ENCODE measurements around the gene NKD2. TPM values are rescaled to one million over a fixed set of nuclear protein-coding genes. Genes with fewer than 3 reads are reported as not detected.

Gene NKD2
- total and polyA plus RNA-seq, 2 experiments from 2014 or later, result not detected

- Histone ChIP-seq H3F3A (ENCODE audit: insufficient read depth) (no peaks in the 10 kb centered on the region), H3K4me2 (ENCODE audit: unreplicated experiment) (no peak overlapping the region), H3K4me1 (ENCODE audit: insufficient read depth) (no peaks in the 10 kb centered on the region), H4K20me1 (ENCODE audit: insufficient read depth) (no peaks in the 10 kb centered on the region), H3K9me2 (ENCODE audit: insufficient read depth) (no peaks in the 10 kb centered on the region), H3K27ac (no peak overlapping the region), H3K9me3 (ENCODE audit: low read depth) (no peaks in the 10 kb centered on the region), H3K9ac (no peak overlapping the region), H2AFZ (no peak overlapping the region), H3K79me2 (ENCODE audit: insufficient read depth) (no peaks in the 10 kb centered on the region), H3K4me3 (no peak overlapping the region), H3K36me3 (ENCODE audit: low read depth) (no peaks in the 10 kb centered on the region), H3K27me3 (replicated peaks; ENCODE audit: insufficient read depth) (peaks cover 28% of the 10 kb centered on the region)
- 64 to 65% methylated on average over 19 of the region's 19 CpGs for WGBS, 2 experiments (ENCODE audit: low coverage in 1 of 2, low lambda C conversion rate in 2 of 2, missing lambda C conversion rate in 2 of 2)
- DNase-seq, result no peak
- no peak for TF ChIP-seq EZH2 (IDR thresholded peaks at IDR 0.05; ENCODE audit: insufficient read depth, poor library complexity, severe bottlenecking)
- no peak for TF ChIP-seq EZH2phosphoT487 (IDR thresholded peaks at IDR 0.05; ENCODE audit: insufficient read depth, low read depth)
- in situ Hi-C loops (cut with MboI), result no loop called here
Measured at GRCh38 chr5:1013238-1013947, 4.8 kb downstream of the NKD2 start.

DNA sequence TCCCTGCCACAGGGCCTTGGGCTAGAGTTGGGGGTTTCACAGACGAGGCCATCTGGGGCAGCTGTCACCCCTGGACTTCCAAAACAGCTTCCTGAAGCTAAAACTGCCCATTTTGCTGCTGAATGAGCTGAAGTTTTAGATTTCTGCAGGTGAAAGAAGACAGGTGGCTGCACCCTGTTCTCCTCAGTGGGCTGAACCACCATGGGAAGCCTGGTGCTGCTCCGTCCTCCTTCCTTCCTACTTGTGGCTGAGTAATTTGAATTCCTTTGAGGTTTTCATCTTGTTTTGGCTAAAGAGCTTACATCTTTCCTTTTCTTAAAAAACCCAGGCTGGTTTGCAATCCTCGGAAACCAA, 5.3 kb downstream of the NKD2 start:
- DNase-seq, result no peak
- TF ChIP-seq EZH2 (IDR thresholded peaks at IDR 0.05; ENCODE audit: insufficient read depth, poor library complexity, severe bottlenecking) (no peak), EZH2phosphoT487 (IDR thresholded peaks at IDR 0.05; ENCODE audit: insufficient read depth, low read depth) (no peak)
- H3F3A ChIP-seq (ENCODE audit: insufficient read depth), result no peaks in the 10 kb centered on the region
- H3K9ac ChIP-seq, result no peak overlapping the region
- no peak overlapping the region for H2AFZ ChIP-seq
- peaks cover 27% of the 10 kb centered on the region for H3K27me3 ChIP-seq (replicated peaks; ENCODE audit: insufficient read depth)
- H3K9me2 ChIP-seq (ENCODE audit: insufficient read depth), result no peaks in the 10 kb centered on the region
- no peaks in the 10 kb centered on the region for H4K20me1 ChIP-seq (ENCODE audit: insufficient read depth)
- H3K9me3 ChIP-seq (ENCODE audit: low read depth), result no peaks in the 10 kb centered on the region
- no peaks in the 10 kb centered on the region for H3K4me1 ChIP-seq (ENCODE audit: insufficient read depth)
- no peak overlapping the region for H3K27ac ChIP-seq
- no peaks in the 10 kb centered on the region for H3K36me3 ChIP-seq (ENCODE audit: low read depth)
- H3K4me2 ChIP-seq (ENCODE audit: unreplicated experiment), result no peak overlapping the region
- no peaks in the 10 kb centered on the region for H3K79me2 ChIP-seq (ENCODE audit: insufficient read depth)
- WGBS, 2 experiments (ENCODE audit: low coverage in 1 of 2, low lambda C conversion rate in 2 of 2, missing lambda C conversion rate in 2 of 2), result 49 to 60% methylated on average over 3 of the region's 3 CpGs
- no peak overlapping the region for H3K4me3 ChIP-seq
- in situ Hi-C loops (cut with MboI), result no loop called here

GRCh38 chr5:1014346-1014745, 5.7 kb downstream of the NKD2 start:
- no peak for TF ChIP-seq EZH2phosphoT487 (IDR thresholded peaks at IDR 0.05; ENCODE audit: insufficient read depth, low read depth)
- TF ChIP-seq EZH2 (IDR thresholded peaks at IDR 0.05; ENCODE audit: insufficient read depth, poor library complexity, severe bottlenecking), result no peak
- Histone ChIP-seq H3K27ac (no peak overlapping the region), H3F3A (ENCODE audit: insufficient read depth) (no peaks in the 10 kb centered on the region), H3K36me3 (ENCODE audit: low read depth) (no peaks in the 10 kb centered on the region), H3K4me2 (ENCODE audit: unreplicated experiment) (no peak overlapping the region), H3K9me2 (ENCODE audit: insufficient read depth) (no peaks in the 10 kb centered on the region), H3K79me2 (ENCODE audit: insufficient read depth) (no peaks in the 10 kb centered on the region), H3K4me1 (ENCODE audit: insufficient read depth) (no peaks in the 10 kb centered on the region), H3K4me3 (no peak overlapping the region), H4K20me1 (ENCODE audit: insufficient read depth) (no peaks in the 10 kb centered on the region), H3K9ac (no peak overlapping the region), H3K9me3 (ENCODE audit: low read depth) (no peaks in the 10 kb centered on the region), H3K27me3 (replicated peaks; ENCODE audit: insufficient read depth) (peaks cover 26% of the 10 kb centered on the region), H2AFZ (no peak overlapping the region)
- 62 to 69% methylated on average over 13 to 14 of the region's 14 CpGs for WGBS, 2 experiments (ENCODE audit: low coverage in 1 of 2, low lambda C conversion rate in 2 of 2, missing lambda C conversion rate in 2 of 2)
- in situ Hi-C loops (cut with MboI), result no loop called here
- DNase-seq, result no peak

GRCh38 chr5:1014781-1015221, 6.2 kb downstream of the NKD2 start:
- Histone ChIP-seq H3K4me2 (ENCODE audit: unreplicated experiment) (no peak overlapping the region), H3K79me2 (ENCODE audit: insufficient read depth) (no peaks in the 10 kb centered on the region), H4K20me1 (ENCODE audit: insufficient read depth) (no peaks in the 10 kb centered on the region), H3K27ac (no peak overlapping the region), H3F3A (ENCODE audit: insufficient read depth) (no peaks in the 10 kb centered on the region), H3K4me3 (no peak overlapping the region), H3K9me2 (ENCODE audit: insufficient read depth) (no peaks in the 10 kb centered on the region), H3K9ac (no peak overlapping the region), H3K36me3 (ENCODE audit: low read depth) (no peaks in the 10 kb centered on the region), H3K4me1 (ENCODE audit: insufficient read depth) (no peaks in the 10 kb centered on the region), H3K9me3 (ENCODE audit: low read depth) (no peaks in the 10 kb centered on the region), H2AFZ (no peak overlapping the region), H3K27me3 (replicated peaks; ENCODE audit: insufficient read depth) (peaks cover 22% of the 10 kb centered on the region)
- WGBS, 2 experiments (ENCODE audit: low coverage in 1 of 2, low lambda C conversion rate in 2 of 2, missing lambda C conversion rate in 2 of 2), result 69 to 72% methylated on average over 17 of the region's 17 CpGs
- in situ Hi-C loops (cut with MboI), result no loop called here
- no peak for DNase-seq
- TF ChIP-seq EZH2 (IDR thresholded peaks at IDR 0.05; ENCODE audit: insufficient read depth, poor library complexity, severe bottlenecking) (no peak), EZH2phosphoT487 (IDR thresholded peaks at IDR 0.05; ENCODE audit: insufficient read depth, low read depth) (no peak)
